GM21390 (cell line): ENCODE data around the gene SMIM14.
"Not testable (repeated sequence)": the region's sequence is repeated elsewhere in the genome, so short reads cannot be mapped to it uniquely, and the experiment has no call there.

Source experiments
- ATAC-seq: cut with Tn5 transposase; IDR thresholded peaks from one replicate; pipeline ENCODE4 v1.9.1; 2021; ENCODE audit not compliant: unreplicated experiment

SMIM14 gene

GRCh38 chr4:39648213-39648612 lies 9.5 kb upstream of the SMIM14 start:
- no peak for ATAC-seq

- ATAC-seq = no peak
These were observed 4.4 kb upstream of the SMIM14 start for GRCh38 chr4:39642885-39643552.

GRCh38 chr4:39641451-39641850 lies 2.8 kb upstream of the SMIM14 start:
- no peak for ATAC-seq

GRCh38 chr4:39637586-39638353 lies 895 bp downstream of the SMIM14 start:
- ATAC-seq = peak; percentile 26

GRCh38 chr4:39637221-39637585 lies 1.5 kb downstream of the SMIM14 start:
- no peak for ATAC-seq

- no peak for ATAC-seq
These were observed 2.0 kb downstream of the SMIM14 start for GRCh38 chr4:39636531-39637184.

- ATAC-seq = no peak
These were observed 3.6 kb downstream of the SMIM14 start for GRCh38 chr4:39635023-39635422.

- ATAC-seq = peak; percentile 70
These were observed 7.0 kb downstream of the SMIM14 start for GRCh38 chr4:39631700-39632079.

GRCh38 chr4:39627413-39627812 lies 11.3 kb downstream of the SMIM14 start:
- ATAC-seq = no peak

- ATAC-seq = no peak
These were observed 11.8 kb downstream of the SMIM14 start for GRCh38 chr4:39626913-39627312.

GRCh38 chr4:39626261-39626660 lies 12.4 kb downstream of the SMIM14 start:
- ATAC-seq = peak; percentile 77

- ATAC-seq = no peak
These were observed 17.1 kb downstream of the SMIM14 start for GRCh38 chr4:39621582-39621981.

- ATAC-seq = no peak
These were observed 17.9 kb downstream of the SMIM14 start for GRCh38 chr4:39620551-39621313.

GRCh38 chr4:39617534-39617933 lies 21.1 kb downstream of the SMIM14 start:
- ATAC-seq = no peak

GRCh38 chr4:39616651-39617050 lies 22.0 kb downstream of the SMIM14 start:
- no peak for ATAC-seq

GRCh38 chr4:39616112-39616511 lies 22.6 kb downstream of the SMIM14 start:
- ATAC-seq = not testable (repeated sequence)

GRCh38 chr4:39614487-39615162 lies 24.0 kb downstream of the SMIM14 start:
- no peak for ATAC-seq

GRCh38 chr4:39613093-39613656 lies 25.5 kb downstream of the SMIM14 start:
- ATAC-seq = no peak

GRCh38 chr4:39609454-39609931 lies 29.2 kb downstream of the SMIM14 start:
- ATAC-seq = peak; percentile 92

GRCh38 chr4:39608451-39608850 lies 30.2 kb downstream of the SMIM14 start:
- ATAC-seq = no peak
